AG04450 (cell line): ENCODE data around the gene ASIC3. TPM values are rescaled to one million over a fixed set of nuclear protein-coding genes. Genes with fewer than 3 reads are reported as not detected.

Experiments used
- CTCF ChIA-PET: fragments of 300-600, 350-600 bp; formaldehyde crosslinking; extraction: SDS; loops from one replicate; lab custom pipeline; 2022; ENCODE audit warnings: antibody characterized with exemption, inconsistent platforms; lab: Charles Lee
- POLR2A ChIA-PET: fragments of 350-600 bp; formaldehyde crosslinking; extraction: SDS; loops from one replicate; lab custom pipeline; 2021; ENCODE audit warnings: antibody characterized with exemption, inconsistent platforms; lab: Yijun Ruan, JAX
- DNase-seq: peaks from one replicate; pipeline ENCODE4 v3.0.0-alpha.2; 2011; ENCODE audit warnings: low read depth, low spot score
- H3K27ac ChIP-seq: one replicate; pipeline ENCODE4 v1.5.1; 2012; ENCODE audit warnings: low read depth, low read length, control low read depth
- H3K27me3 ChIP-seq: one replicate; pipeline ENCODE4 v1.6.0; 2012; ENCODE audit warnings: low read length; ENCODE audit not compliant: control insufficient read depth, insufficient read depth
- H3K4me3 ChIP-seq: 2 replicates; pipeline ENCODE4 v1.5.1; 2011; ENCODE audit warnings: mild to moderate bottlenecking, low read depth, low read length, control low read depth
- H3K9me3 ChIP-seq: 2 replicates; pipeline ENCODE4 v1.5.1; 2012; ENCODE audit warnings: low read length; ENCODE audit not compliant: control insufficient read depth, insufficient read depth
- CTCF ChIP-seq: IDR thresholded peaks from 2 replicates; pipeline ENCODE4 v1.5.1; 2011; ENCODE audit warnings: low read depth, low read length, control low read depth, inconsistent platforms
- polyA plus RNA-seq: library from polyadenylated mRNA; depleted of rRNA; stranded (reverse); fragments of >200 nt; gene quantifications from 2 replicates; pipeline ENCODE4 v1.2.3, GENCODE V29; 2011

The ASIC3 gene
- polyA plus RNA-seq, 1 experiment: 0.07 TPM

DNA sequence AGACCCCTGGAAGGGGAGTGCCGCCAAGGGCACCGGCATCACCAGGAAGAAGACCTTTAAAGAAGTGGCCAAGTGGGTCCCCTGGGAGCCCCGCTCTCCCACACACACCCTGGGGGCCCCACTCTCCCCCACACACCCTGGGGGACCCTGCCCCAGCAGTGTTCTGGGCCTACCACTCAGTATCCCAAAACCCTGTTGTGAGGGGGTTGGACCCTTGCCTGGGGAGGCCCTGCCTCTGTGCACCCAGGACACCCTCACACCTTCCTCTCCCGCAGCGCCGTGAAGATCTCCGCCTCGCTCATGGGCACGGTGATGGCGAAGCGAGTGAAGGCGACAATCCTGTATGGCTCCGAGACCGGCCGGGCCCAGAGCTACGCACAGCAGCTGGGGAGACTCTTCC is 46.8 kb upstream of the ASIC3 start:
- CTCF ChIA-PET: interaction anchor here (0.9 to 1.1 kb wide), 2 partner anchors 11 to 13 kb away, joined by 3 to 4 read pairs; no protein-coding TSS in a partner anchor
- Histone ChIP-seq H3K9me3 (no peaks in the 10 kb centered on the region; the same call in 1 of the 2 replicates), H3K27me3 (peaks cover 9% of the 10 kb centered on the region), H3K4me3 (no peak overlapping the region), H3K27ac (no peak overlapping the region)
- POLR2A ChIA-PET: no interaction called here
- DNase-seq: no peak
- TF ChIP-seq CTCF: no peak

DNA sequence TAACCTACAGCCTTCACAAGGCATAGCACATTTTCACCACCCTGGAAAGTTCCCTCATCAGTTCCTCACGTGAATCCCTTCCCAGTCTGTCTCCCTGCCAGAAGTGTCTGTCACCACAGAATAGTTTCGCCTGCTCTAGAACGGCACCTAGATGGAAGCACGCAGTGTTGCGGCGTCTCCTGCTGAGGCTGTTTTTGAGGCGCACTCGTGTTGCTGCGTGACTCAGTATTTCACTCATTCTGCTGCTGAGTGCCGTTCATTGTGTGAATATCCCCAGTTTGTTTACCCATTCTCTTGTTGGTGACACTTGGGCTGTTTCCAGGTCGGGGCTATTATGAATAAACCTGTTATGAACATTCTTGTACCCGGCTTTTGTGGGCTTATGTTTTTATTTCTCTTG is 44.8 kb upstream of the ASIC3 start:
- peaks cover under 1% of the 10 kb centered on the region; the same call in 1 of the 2 replicates for H3K9me3 ChIP-seq
- ChIA-PET CTCF (interaction anchor here (1.0 to 1.3 kb wide), 2 partner anchors 14 to 18 kb away, joined by 3 to 4 read pairs; no protein-coding TSS in a partner anchor), POLR2A (no interaction called here)
- peaks cover 9% of the 10 kb centered on the region for H3K27me3 ChIP-seq
- no peak overlapping the region for H3K4me3 ChIP-seq
- no peak overlapping the region for H3K27ac ChIP-seq
- no peak for TF ChIP-seq CTCF
- DNase-seq: no peak

DNA sequence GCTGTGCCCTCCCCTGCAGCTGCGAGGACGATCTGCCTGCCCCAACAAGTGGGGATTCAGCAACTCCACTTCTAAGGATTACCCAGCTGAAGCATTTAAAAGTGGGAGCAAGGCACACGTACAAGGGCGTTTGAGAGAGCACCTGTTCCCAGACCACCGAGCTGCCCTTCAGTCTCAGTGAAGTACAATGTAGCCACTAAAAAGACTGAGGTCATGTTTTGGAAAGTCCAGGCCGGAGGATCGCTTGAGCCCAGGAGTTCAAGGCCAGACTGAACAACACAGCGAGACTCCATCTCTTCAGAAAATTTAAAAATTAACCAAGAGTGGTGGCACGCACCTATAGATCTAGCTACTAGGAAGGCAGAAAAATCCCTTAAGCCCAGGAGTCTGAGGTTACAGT is 42.8 kb upstream of the ASIC3 start:
- TF ChIP-seq CTCF: no peak
- Histone ChIP-seq H3K27ac (no peak overlapping the region), H3K4me3 (no peak overlapping the region), H3K9me3 (peaks cover 5% of the 10 kb centered on the region; the same call in 1 of the 2 replicates), H3K27me3 (peaks cover 9% of the 10 kb centered on the region)
- ChIA-PET POLR2A (no interaction called here), CTCF (interaction anchor here (1.5 to 2.7 kb wide), 3 partner anchors 13 to 227 kb away, joined by 3 to 9 read pairs (median 6); no protein-coding TSS in a partner anchor)
- no peak for DNase-seq

DNA sequence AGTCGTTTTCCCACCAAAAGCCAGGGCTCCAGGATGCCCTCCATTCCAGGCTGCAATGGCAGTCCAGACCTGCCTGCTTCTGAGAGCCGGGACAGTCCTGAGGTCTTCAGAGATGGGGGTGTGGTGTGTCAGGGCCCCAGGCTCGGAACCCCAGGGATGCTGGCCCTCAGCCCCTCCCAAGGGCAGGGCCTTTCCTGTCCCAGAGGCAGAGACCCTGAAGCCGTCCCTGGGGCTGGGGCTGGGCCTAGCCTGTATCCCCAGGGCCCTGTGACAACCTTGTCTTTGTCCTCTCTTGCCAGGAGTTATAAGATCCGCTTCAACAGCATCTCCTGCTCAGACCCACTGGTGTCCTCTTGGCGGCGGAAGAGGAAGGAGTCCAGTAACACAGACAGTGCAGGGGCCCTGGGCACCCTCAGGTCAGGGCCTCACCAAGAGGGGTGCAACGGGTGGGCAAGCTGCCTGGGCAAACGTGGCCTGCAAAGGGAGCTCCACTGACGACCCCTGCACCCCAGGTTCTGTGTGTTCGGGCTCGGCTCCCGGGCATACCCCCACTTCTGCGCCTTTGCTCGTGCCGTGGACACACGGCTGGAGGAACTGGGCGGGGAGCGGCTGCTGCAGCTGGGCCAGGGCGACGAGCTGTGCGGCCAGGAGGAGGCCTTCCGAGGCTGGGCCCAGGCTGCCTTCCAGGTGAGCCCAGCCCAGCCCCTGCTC is 41.6 kb upstream of the ASIC3 start:
- CTCF ChIA-PET: interaction anchor here (1.5 to 2.7 kb wide), 3 partner anchors 12 to 228 kb away, joined by 3 to 9 read pairs (median 6); no protein-coding TSS in a partner anchor
- DNase-seq: no peak
- no peak for TF ChIP-seq CTCF

GRCh38 chr7:151007469-151007898 is 40.8 kb upstream of the ASIC3 start:
- ChIA-PET POLR2A (no interaction called here), CTCF (interaction anchor here (1.3 to 4.0 kb wide), 6 partner anchors 11 to 109 kb away, joined by 5 to 24 read pairs (median 10); no protein-coding TSS in a partner anchor)
- H3K27ac ChIP-seq: no peak overlapping the region
- H3K4me3 ChIP-seq: no peak overlapping the region
- peaks cover 3% of the 10 kb centered on the region for H3K27me3 ChIP-seq
- peaks cover 5% of the 10 kb centered on the region; the same call in 1 of the 2 replicates for H3K9me3 ChIP-seq
- no peak for DNase-seq
- TF ChIP-seq CTCF: no peak

More for the DNA sequence above, 41.6 kb upstream of the ASIC3 start:
- H3K27me3 ChIP-seq: peaks cover 3% of the 10 kb centered on the region
- POLR2A ChIA-PET: no interaction called here
- H3K4me3 ChIP-seq: no peak overlapping the region
- no peak overlapping the region for H3K27ac ChIP-seq
- H3K9me3 ChIP-seq: peaks cover 5% of the 10 kb centered on the region; the same call in 1 of the 2 replicates
